Body of pancreas (tissue), 4 donors: ENCODE measurements around the gene MYLIP.

Experiments used
- POLR2A ChIP-seq, 3 donors: fragments of 450-650 bp; IDR thresholded peaks; one replicate each; pipeline ENCODE4 v1.6.1; 2016; ENCODE audit warnings: antibody characterized with exemption in 3 of 3, mild to moderate bottlenecking in 2 of 3
- TF ChIP-seq, protein P1 (sequence below), 7 experiments: fragments of 450-650 bp in 4 of 7; fragments of 200-600 bp in 3 of 7; sonication (generic) in 3 of 7; IDR thresholded peaks; one replicate each; pipeline ENCODE4 v1.5.1; 2016 to 2019; ENCODE audit warnings: antibody characterized with exemption in 7 of 7

DNA sequence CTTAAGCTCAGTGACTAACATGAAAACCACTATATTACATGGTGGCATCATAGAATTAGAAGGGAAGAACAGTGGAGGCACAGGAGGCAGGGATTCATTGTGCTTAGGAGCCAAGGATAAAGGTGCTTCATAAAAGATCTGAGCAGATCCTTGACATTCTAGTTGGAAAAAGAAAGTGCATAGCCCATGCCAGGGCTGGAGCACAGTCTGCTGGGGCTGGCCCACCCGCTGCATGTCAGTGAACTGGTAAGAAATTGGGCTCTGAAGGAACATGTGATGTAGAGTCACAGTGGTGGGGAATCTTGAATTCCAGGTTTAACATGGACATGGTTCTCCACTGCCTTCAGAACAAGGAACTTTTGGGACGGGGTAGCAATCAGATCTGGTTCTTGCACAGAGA is 20.4 kb downstream of the MYLIP start:
- TF ChIP-seq, protein P1, sequence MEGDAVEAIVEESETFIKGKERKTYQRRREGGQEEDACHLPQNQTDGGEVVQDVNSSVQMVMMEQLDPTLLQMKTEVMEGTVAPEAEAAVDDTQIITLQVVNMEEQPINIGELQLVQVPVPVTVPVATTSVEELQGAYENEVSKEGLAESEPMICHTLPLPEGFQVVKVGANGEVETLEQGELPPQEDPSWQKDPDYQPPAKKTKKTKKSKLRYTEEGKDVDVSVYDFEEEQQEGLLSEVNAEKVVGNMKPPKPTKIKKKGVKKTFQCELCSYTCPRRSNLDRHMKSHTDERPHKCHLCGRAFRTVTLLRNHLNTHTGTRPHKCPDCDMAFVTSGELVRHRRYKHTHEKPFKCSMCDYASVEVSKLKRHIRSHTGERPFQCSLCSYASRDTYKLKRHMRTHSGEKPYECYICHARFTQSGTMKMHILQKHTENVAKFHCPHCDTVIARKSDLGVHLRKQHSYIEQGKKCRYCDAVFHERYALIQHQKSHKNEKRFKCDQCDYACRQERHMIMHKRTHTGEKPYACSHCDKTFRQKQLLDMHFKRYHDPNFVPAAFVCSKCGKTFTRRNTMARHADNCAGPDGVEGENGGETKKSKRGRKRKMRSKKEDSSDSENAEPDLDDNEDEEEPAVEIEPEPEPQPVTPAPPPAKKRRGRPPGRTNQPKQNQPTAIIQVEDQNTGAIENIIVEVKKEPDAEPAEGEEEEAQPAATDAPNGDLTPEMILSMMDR (IDR thresholded peaks at IDR 0.05): no peak
- TF ChIP-seq POLR2A (IDR thresholded peaks at IDR 0.05): no peak
